ENCODE data around the gene PACS2. TPM values are rescaled to one million over a fixed set of nuclear protein-coding genes. Genes with fewer than 3 reads are reported as not detected.
"Not testable (repeated sequence)": the region's sequence is repeated elsewhere in the genome, so short reads cannot be mapped to it uniquely, and the experiment has no call there.

PACS2 gene
- total RNA-seq, 2 donors from 2014 or later = 48.5 to 124 TPM

GRCh38 chr14:105271224-105271890, 43.2 kb upstream of the PACS2 start:
- no peak for TF ChIP-seq CTCF (IDR thresholded peaks at IDR 0.05)
- TF ChIP-seq POLR2A (IDR thresholded peaks at IDR 0.05) = no peak
- no peak for TF ChIP-seq POLR2AphosphoS5 (IDR thresholded peaks at IDR 0.05)
- Histone ChIP-seq H3K9me3 (no peaks in the 10 kb centered on the region), H3K27me3 (replicated peaks; ENCODE audit: insufficient read depth) (no peaks in the 10 kb centered on the region), H3K27ac (no peak overlapping the region), H3K4me1 (replicated peaks) (peaks cover 3% of the 10 kb centered on the region), H3K4me3 (no peak overlapping the region), H3K36me3 (no peaks in the 10 kb centered on the region)
- WGBS = 90% methylated on average over 22 of the region's 22 CpGs
- DNase-seq (ENCODE audit: low spot score) = no peak
- intact Hi-C loops (cut with DNase I) = no loop called here

GRCh38 chr14:105272623-105273022, 41.9 kb upstream of the PACS2 start:
- Histone ChIP-seq H3K4me3 (no peak overlapping the region), H3K27ac (no peak overlapping the region), H3K4me1 (replicated peaks) (peaks cover 3% of the 10 kb centered on the region), H3K36me3 (no peaks in the 10 kb centered on the region), H3K27me3 (replicated peaks; ENCODE audit: insufficient read depth) (no peaks in the 10 kb centered on the region), H3K9me3 (no peaks in the 10 kb centered on the region)
- no peak for TF ChIP-seq POLR2AphosphoS5 (IDR thresholded peaks at IDR 0.05)
- no peak for TF ChIP-seq CTCF (IDR thresholded peaks at IDR 0.05)
- TF ChIP-seq POLR2A (IDR thresholded peaks at IDR 0.05) = no peak
- intact Hi-C loops (cut with DNase I) = no loop called here
- DNase-seq (ENCODE audit: low spot score) = no peak
- 69% methylated on average over 15 of the region's 15 CpGs for WGBS

GRCh38 chr14:105273062-105273461, 41.5 kb upstream of the PACS2 start:
- H3K4me1 ChIP-seq (replicated peaks) = peaks cover 3% of the 10 kb centered on the region
- intact Hi-C loops (cut with DNase I) = no loop called here
- no peak overlapping the region for H3K27ac ChIP-seq
- DNase-seq (ENCODE audit: low spot score) = peak; percentile 43
- no peaks in the 10 kb centered on the region for H3K36me3 ChIP-seq
- 56% methylated on average over 12 of the region's 12 CpGs for WGBS
- H3K4me3 ChIP-seq = no peak overlapping the region
- H3K9me3 ChIP-seq = no peaks in the 10 kb centered on the region
- H3K27me3 ChIP-seq (replicated peaks; ENCODE audit: insufficient read depth) = no peaks in the 10 kb centered on the region
- TF ChIP-seq CTCF (IDR thresholded peaks at IDR 0.05) = no peak
- peak; percentile 33 for TF ChIP-seq POLR2AphosphoS5 (IDR thresholded peaks at IDR 0.05)
- no peak for TF ChIP-seq POLR2A (IDR thresholded peaks at IDR 0.05)

GRCh38 chr14:105274637-105275036, 39.9 kb upstream of the PACS2 start:
- Histone ChIP-seq H3K4me1 (replicated peaks) (peaks cover 3% of the 10 kb centered on the region), H3K4me3 (no peak overlapping the region), H3K27ac (no peak overlapping the region), H3K27me3 (replicated peaks; ENCODE audit: insufficient read depth) (no peaks in the 10 kb centered on the region), H3K36me3 (no peaks in the 10 kb centered on the region), H3K9me3 (no peaks in the 10 kb centered on the region)
- 87% methylated on average over 4 of the region's 6 CpGs for WGBS
- DNase-seq (ENCODE audit: low spot score) = no peak
- TF ChIP-seq POLR2A (IDR thresholded peaks at IDR 0.05) = no peak
- TF ChIP-seq POLR2AphosphoS5 (IDR thresholded peaks at IDR 0.05) = no peak
- no peak for TF ChIP-seq CTCF (IDR thresholded peaks at IDR 0.05)
- intact Hi-C loops (cut with DNase I) = no loop called here

GRCh38 chr14:105275267-105275946, 39.1 kb upstream of the PACS2 start:
- no peak overlapping the region for H3K4me3 ChIP-seq
- H3K27me3 ChIP-seq (replicated peaks; ENCODE audit: insufficient read depth) = no peaks in the 10 kb centered on the region
- peaks cover 3% of the 10 kb centered on the region for H3K4me1 ChIP-seq (replicated peaks)
- intact Hi-C loops (cut with DNase I) = no loop called here
- H3K9me3 ChIP-seq = no peaks in the 10 kb centered on the region
- DNase-seq (ENCODE audit: low spot score) = no peak
- no peaks in the 10 kb centered on the region for H3K36me3 ChIP-seq
- H3K27ac ChIP-seq = no peak overlapping the region
- TF ChIP-seq POLR2A (IDR thresholded peaks at IDR 0.05) (no peak), POLR2AphosphoS5 (IDR thresholded peaks at IDR 0.05) (no peak), CTCF (IDR thresholded peaks at IDR 0.05) (no peak)
- WGBS = 71% methylated on average over 16 of the region's 16 CpGs

- H3K36me3 ChIP-seq; H3K27me3 ChIP-seq (replicated peaks; ENCODE audit: insufficient read depth); H3K4me3 ChIP-seq; intact Hi-C loops (cut with DNase I); H3K4me1 ChIP-seq (replicated peaks); H3K27ac ChIP-seq; DNase-seq (ENCODE audit: low spot score); H3K9me3 ChIP-seq: not testable (repeated sequence)
- 73% methylated on average over 4 of the region's 4 CpGs for WGBS
Observed at GRCh38 chr14:105277448-105277847, 37.1 kb upstream of the PACS2 start.

Measured in prostate gland (tissue), 2 donors.